ENCODE measurements around the gene AAK1. TPM values are rescaled to one million over a fixed set of nuclear protein-coding genes. Genes with fewer than 3 reads are reported as not detected.

Gene AAK1
- polyA plus RNA-seq, 3 donors: 9.8 to 18.9 (median 10.8) TPM

DNA sequence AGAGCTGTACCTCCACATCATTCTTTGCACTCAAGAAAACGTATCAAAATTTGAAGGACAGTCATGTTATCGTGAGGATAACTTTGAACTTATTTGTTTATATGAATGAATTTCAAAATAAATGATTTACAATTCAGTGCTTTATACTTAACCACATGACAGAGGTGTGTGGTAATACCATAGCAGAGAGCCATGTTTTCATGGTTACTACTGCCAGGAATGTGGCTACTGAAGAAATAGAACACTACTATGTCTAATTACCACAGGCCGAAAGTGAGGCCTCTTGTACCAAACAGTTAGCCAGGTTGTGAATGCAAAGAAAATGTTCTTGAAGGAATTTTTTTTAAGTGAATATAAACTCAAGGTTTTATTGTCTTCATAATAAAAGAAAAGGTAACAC, 49.2 kb downstream of the AAK1 start:
- Mint-ChIP-seq H3K27ac (no peak overlapping the region), H3K9me3 (no peaks in the 10 kb centered on the region), H3K4me3 (no peak overlapping the region), H3K4me1 (peaks cover 49% of the 10 kb centered on the region), H3K36me3 (peaks cover 0 to 8% of the 10 kb centered on the region in 2 donors), H3K27me3 (ENCODE audit: low read depth in 3 of 3) (no peaks in the 10 kb centered on the region)
- DNase-seq: no peak
- Histone ChIP-seq H3K4me1 (ENCODE audit: control insufficient read depth in 1 of 2, insufficient read depth in 2 of 2, low read length in 2 of 2) (peaks cover 25 to 33% of the 10 kb centered on the region in 2 donors), H3K9me3 (replicated peaks in 1 of 2; ENCODE audit: control insufficient read depth in 1 of 2, insufficient read depth in 1 of 2, low read length in 2 of 2) (no peaks in the 10 kb centered on the region), H2AFZ (ENCODE audit: insufficient read depth, low read depth, low read length, poor library complexity, severe bottlenecking) (no peak overlapping the region), H3K27me3 (ENCODE audit: control insufficient read depth in 2 of 2, insufficient read depth in 2 of 2, low read length in 2 of 2) (no peaks in the 10 kb centered on the region), H3K9ac (ENCODE audit: insufficient read depth, low read length, poor library complexity, severe bottlenecking) (no peak overlapping the region), H3K4me3 (replicated peaks in 1 of 3; ENCODE audit: low read depth in 2 of 3, low read length in 3 of 3) (no peak overlapping the region), H4K20me1 (ENCODE audit: insufficient read depth, low read length) (peaks cover 55% of the 10 kb centered on the region), H3K36me3 (replicated peaks in 1 of 2; ENCODE audit: control insufficient read depth in 1 of 2, insufficient read depth in 2 of 2, low read length in 2 of 2) (peaks cover 0 to 11% of the 10 kb centered on the region in 2 donors), H3K27ac (ENCODE audit: low read depth in 1 of 2, low read length in 2 of 2) (no peak overlapping the region), H3K79me2 (ENCODE audit: insufficient read depth, low read length) (peaks cover 84% of the 10 kb centered on the region), H3K4me2 (replicated peaks; ENCODE audit: extremely low read depth, low read length, poor library complexity, severe bottlenecking) (no peak overlapping the region)
- TF ChIP-seq, protein P1, sequence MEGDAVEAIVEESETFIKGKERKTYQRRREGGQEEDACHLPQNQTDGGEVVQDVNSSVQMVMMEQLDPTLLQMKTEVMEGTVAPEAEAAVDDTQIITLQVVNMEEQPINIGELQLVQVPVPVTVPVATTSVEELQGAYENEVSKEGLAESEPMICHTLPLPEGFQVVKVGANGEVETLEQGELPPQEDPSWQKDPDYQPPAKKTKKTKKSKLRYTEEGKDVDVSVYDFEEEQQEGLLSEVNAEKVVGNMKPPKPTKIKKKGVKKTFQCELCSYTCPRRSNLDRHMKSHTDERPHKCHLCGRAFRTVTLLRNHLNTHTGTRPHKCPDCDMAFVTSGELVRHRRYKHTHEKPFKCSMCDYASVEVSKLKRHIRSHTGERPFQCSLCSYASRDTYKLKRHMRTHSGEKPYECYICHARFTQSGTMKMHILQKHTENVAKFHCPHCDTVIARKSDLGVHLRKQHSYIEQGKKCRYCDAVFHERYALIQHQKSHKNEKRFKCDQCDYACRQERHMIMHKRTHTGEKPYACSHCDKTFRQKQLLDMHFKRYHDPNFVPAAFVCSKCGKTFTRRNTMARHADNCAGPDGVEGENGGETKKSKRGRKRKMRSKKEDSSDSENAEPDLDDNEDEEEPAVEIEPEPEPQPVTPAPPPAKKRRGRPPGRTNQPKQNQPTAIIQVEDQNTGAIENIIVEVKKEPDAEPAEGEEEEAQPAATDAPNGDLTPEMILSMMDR (IDR thresholded peaks at IDR 0.05): no peak
- intact Hi-C loops (cut with micrococcal nuclease): loop anchor here in 1 of 2 donors (10.0 kb wide), 1 partner anchor 50 kb away; the partner anchor contains the start of gene AAK1
- no CpG with 5 or more reads among the region's 3 CpGs for WGBS (ENCODE audit: insufficient coverage)

DNA sequence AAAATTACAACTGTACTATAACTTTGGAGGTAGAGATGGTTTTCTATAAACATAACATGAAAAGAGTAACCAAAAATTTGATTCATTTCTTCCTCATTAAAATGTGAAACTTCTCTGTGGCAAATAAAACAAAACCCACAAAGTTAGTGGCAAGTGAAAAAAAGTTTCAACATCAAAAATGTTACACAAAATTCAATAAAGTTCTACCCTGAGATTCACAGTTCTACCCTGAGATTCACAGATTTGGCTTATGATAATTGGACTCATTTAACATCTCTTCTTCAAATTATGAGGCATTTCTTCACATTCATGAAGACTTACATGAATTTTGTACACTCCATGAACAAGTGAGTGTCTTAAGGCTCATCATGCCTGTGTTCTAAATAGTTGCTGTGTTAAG, 51.0 kb downstream of the AAK1 start:
- H3K4me3 Mint-ChIP-seq: no peak overlapping the region
- peaks cover 5 to 8% of the 10 kb centered on the region in 2 donors for H3K36me3 Mint-ChIP-seq
- Histone ChIP-seq H2AFZ (ENCODE audit: insufficient read depth, low read depth, low read length, poor library complexity, severe bottlenecking) (no peak overlapping the region), H3K36me3 (replicated peaks in 1 of 2; ENCODE audit: control insufficient read depth in 1 of 2, insufficient read depth in 2 of 2, low read length in 2 of 2) (peaks cover 0 to 6% of the 10 kb centered on the region in 2 donors), H3K79me2 (ENCODE audit: insufficient read depth, low read length) (peaks cover 86% of the 10 kb centered on the region), H3K9me3 (replicated peaks in 1 of 2; ENCODE audit: control insufficient read depth in 1 of 2, insufficient read depth in 1 of 2, low read length in 2 of 2) (no peaks in the 10 kb centered on the region), H4K20me1 (ENCODE audit: insufficient read depth, low read length) (peaks cover 53% of the 10 kb centered on the region), H3K27me3 (ENCODE audit: control insufficient read depth in 2 of 2, insufficient read depth in 2 of 2, low read length in 2 of 2) (no peaks in the 10 kb centered on the region), H3K27ac (ENCODE audit: low read depth in 1 of 2, low read length in 2 of 2) (no peak overlapping the region), H3K4me3 (replicated peaks in 1 of 3; ENCODE audit: low read depth in 2 of 3, low read length in 3 of 3) (no peak overlapping the region), H3K9ac (ENCODE audit: insufficient read depth, low read length, poor library complexity, severe bottlenecking) (no peak overlapping the region), H3K4me2 (replicated peaks; ENCODE audit: extremely low read depth, low read length, poor library complexity, severe bottlenecking) (no peak overlapping the region), H3K4me1 (ENCODE audit: control insufficient read depth in 1 of 2, insufficient read depth in 2 of 2, low read length in 2 of 2) (peaks cover 20 to 26% of the 10 kb centered on the region in 2 donors)
- H3K4me1 Mint-ChIP-seq: peaks cover 50% of the 10 kb centered on the region
- H3K9me3 Mint-ChIP-seq: no peaks in the 10 kb centered on the region
- TF ChIP-seq, protein P1 (IDR thresholded peaks at IDR 0.05): no peak
- DNase-seq: no peak
- H3K27me3 Mint-ChIP-seq (ENCODE audit: low read depth in 3 of 3): no peaks in the 10 kb centered on the region
- H3K27ac Mint-ChIP-seq: peak overlapping the region in 1 of 7 donors; percentile 54
- intact Hi-C loops (cut with micrococcal nuclease): loop anchor here in 1 of 2 donors (10.0 kb wide), 1 partner anchor 52 kb away; the partner anchor contains the start of gene AAK1

Data from CD14-positive monocyte (primary cell).